ENCODE results near the gene XPOT.

DNA sequence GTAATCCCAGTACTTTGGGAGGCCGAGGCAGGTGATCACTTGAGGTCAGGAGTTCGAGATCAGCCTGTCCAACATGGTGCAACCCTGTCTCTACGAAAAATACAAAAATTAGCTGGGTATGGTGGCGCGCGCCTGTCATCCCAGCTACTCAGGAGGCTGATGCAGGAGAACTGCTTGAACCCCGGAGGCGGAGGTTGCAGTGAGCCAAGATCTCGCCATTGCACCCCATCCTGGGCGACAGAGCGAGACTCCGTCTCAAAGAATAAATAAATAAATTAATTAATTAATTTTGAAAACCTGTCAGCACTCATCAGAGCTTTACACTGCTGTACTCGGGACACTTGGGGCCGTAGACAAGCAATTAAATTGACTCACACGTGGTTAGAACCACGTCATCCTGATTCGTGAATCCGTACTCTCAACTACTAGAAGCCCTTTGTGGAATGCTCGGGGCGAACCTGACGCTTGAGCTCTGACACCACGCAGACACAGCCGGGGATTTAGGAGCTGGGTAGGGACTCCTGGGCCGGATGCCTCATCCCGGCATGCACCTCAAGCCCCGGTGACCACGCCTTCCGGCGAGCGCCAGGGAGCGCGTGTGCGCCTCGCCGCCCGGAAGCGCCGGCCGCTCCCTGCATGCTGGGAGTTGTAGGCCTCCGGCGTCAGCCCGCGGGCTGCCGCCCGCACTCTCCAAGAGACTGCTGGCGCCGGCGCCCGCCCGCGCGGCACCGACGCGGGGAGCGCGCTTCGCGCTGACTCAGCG is at the start of gene XPOT:
- TF ChIP-seq, protein P1, sequence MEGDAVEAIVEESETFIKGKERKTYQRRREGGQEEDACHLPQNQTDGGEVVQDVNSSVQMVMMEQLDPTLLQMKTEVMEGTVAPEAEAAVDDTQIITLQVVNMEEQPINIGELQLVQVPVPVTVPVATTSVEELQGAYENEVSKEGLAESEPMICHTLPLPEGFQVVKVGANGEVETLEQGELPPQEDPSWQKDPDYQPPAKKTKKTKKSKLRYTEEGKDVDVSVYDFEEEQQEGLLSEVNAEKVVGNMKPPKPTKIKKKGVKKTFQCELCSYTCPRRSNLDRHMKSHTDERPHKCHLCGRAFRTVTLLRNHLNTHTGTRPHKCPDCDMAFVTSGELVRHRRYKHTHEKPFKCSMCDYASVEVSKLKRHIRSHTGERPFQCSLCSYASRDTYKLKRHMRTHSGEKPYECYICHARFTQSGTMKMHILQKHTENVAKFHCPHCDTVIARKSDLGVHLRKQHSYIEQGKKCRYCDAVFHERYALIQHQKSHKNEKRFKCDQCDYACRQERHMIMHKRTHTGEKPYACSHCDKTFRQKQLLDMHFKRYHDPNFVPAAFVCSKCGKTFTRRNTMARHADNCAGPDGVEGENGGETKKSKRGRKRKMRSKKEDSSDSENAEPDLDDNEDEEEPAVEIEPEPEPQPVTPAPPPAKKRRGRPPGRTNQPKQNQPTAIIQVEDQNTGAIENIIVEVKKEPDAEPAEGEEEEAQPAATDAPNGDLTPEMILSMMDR (IDR thresholded peaks at IDR 0.05): no peak
- TF ChIP-seq POLR2A (IDR thresholded peaks at IDR 0.05): no peak

Measured in testis (tissue), 2 donors.